H1 (cell line): Measurements from ENCODE around the gene CD99. TPM values are rescaled to one million over a fixed set of nuclear protein-coding genes. Genes with fewer than 3 reads are reported as not detected.

Experiments
- CTCF ChIA-PET: fragments of 300-600 bp; sonication (Branson Sonifier 250); formaldehyde crosslinking; loops from one replicate; lab custom pipeline; 2021; ENCODE audit not compliant: partially characterized antibody; lab: Charles Lee
- POLR2A ChIA-PET: fragments of 300-600 bp; sonication (Branson Sonifier 250); formaldehyde crosslinking; loops from one replicate; lab custom pipeline; 2021; ENCODE audit warnings: inconsistent platforms; ENCODE audit not compliant: partially characterized antibody; lab: Charles Lee
- DNase-seq, 2 experiments: peaks; one replicate each; pipeline versions ENCODE4 v3.0.0 to v3.0.0-alpha.2; 2010 to 2022; ENCODE audit warnings: low spot score in 2 of 2, low read depth in 1 of 2, mixed read lengths in 1 of 2
- FAIRE-seq: peaks from 2 replicates; lab custom pipeline; 2011; peaks lifted over from hg19 to GRCh38; lab: Jason Lieb, UNC
- H2AFZ ChIP-seq: 2 replicates; pipeline ENCODE4 v1.8.1; 2012; ENCODE audit warnings: low read length, inconsistent platforms
- H2AK5ac ChIP-seq: 2 replicates; pipeline ENCODE4 v1.6.1; 2013; ENCODE audit warnings: low read depth, low read length
- H2BK120ac ChIP-seq: replicated peaks from 2 replicates; pipeline ENCODE3; 2013; ENCODE audit warnings: low read depth, low read length, inconsistent platforms
- H2BK12ac ChIP-seq: 2 replicates; pipeline ENCODE4 v1.6.1; 2013; ENCODE audit warnings: low read depth, low read length
- H2BK15ac ChIP-seq: 2 replicates; pipeline ENCODE4 v1.6.1; 2013; ENCODE audit warnings: low read length
- H2BK20ac ChIP-seq: 2 replicates; pipeline ENCODE4 v1.6.1; 2013; ENCODE audit warnings: low read length
- H2BK5ac ChIP-seq: 2 replicates; pipeline ENCODE4 v1.6.1; 2013; ENCODE audit warnings: low read depth, low read length
- H3K14ac ChIP-seq: 2 replicates; pipeline ENCODE4 v1.6.1; 2013; ENCODE audit warnings: inconsistent platforms; ENCODE audit not compliant: insufficient read length
- H3K18ac ChIP-seq: 2 replicates; pipeline ENCODE4 v1.6.1; 2013; ENCODE audit warnings: low read length; ENCODE audit errors: extremely low read depth
- H3K23ac ChIP-seq: 2 replicates; pipeline ENCODE4 v1.6.1; 2013; ENCODE audit warnings: inconsistent platforms; ENCODE audit not compliant: insufficient read length
- H3K23me2 ChIP-seq: 2 replicates; pipeline ENCODE4 v1.6.1; 2013; ENCODE audit warnings: low read depth, low read length
- H3K27ac ChIP-seq: 2 replicates; pipeline ENCODE4 v1.6.1; 2011; ENCODE audit warnings: low read depth, low read length, inconsistent platforms
- H3K27me3 ChIP-seq, 4 experiments: replicated peaks in 1 of 4; 1 replicate in 1 of 4; 2 replicates in 3 of 4; pipeline versions ENCODE4 v1.6.1 to v1.8.1; 2011 to 2013; ENCODE audit warnings: low read length in 3 of 4, mild to moderate bottlenecking in 3 of 4, inconsistent platforms in 2 of 4, mixed read lengths in 2 of 4, moderate library complexity in 1 of 4; ENCODE audit not compliant: control insufficient read depth in 3 of 4, insufficient read depth in 3 of 4; ENCODE audit errors: extremely low read depth in 1 of 4
- H3K36me3 ChIP-seq, 4 experiments: 2 replicates each; pipeline versions ENCODE4 v1.6.1 to v1.8.1; 2011 to 2013; ENCODE audit warnings: mild to moderate bottlenecking in 4 of 4, low read length in 3 of 4, moderate library complexity in 2 of 4, control low read depth in 1 of 4, inconsistent platforms in 1 of 4; ENCODE audit not compliant: insufficient read depth in 4 of 4, control insufficient read depth in 2 of 4
- H3K4ac ChIP-seq: replicated peaks from 2 replicates; pipeline ENCODE3; 2013; ENCODE audit warnings: low read length, low read depth, mixed read lengths, inconsistent platforms; ENCODE audit not compliant: insufficient read length
- H3K4me1 ChIP-seq, 4 experiments: replicated peaks in 1 of 4; 1 replicate in 1 of 4; 2 replicates in 3 of 4; pipeline versions ENCODE4 v1.6.1 to v1.8.1; 2011 to 2013; ENCODE audit warnings: low read length in 3 of 4, inconsistent platforms in 2 of 4, mixed read lengths in 1 of 4; ENCODE audit not compliant: insufficient read depth in 4 of 4, control insufficient read depth in 3 of 4
- H3K4me2 ChIP-seq, 2 experiments: 2 replicates each; pipeline versions ENCODE4 v1.6.1 to v1.8.1; 2011 to 2013; ENCODE audit warnings: low read depth in 2 of 2, low read length in 2 of 2, control low read depth in 1 of 2, inconsistent platforms in 1 of 2, mild to moderate bottlenecking in 1 of 2; ENCODE audit not compliant: insufficient read depth in 1 of 2
- H3K4me3 ChIP-seq, 4 experiments: fragments of 200-600, 300-600 bp in 1 of 4; sonication (generic), shearing (Covaris generic), sonication (Bioruptor Twin) in 1 of 4; 2 replicates each; pipeline versions ENCODE4 v1.5.1 to v1.8.1; 2011 to 2016; ENCODE audit warnings: low read length in 4 of 4, low read depth in 3 of 4, control low read depth in 2 of 4, inconsistent platforms in 2 of 4, mild to moderate bottlenecking in 2 of 4, mixed read lengths in 1 of 4, moderate library complexity in 1 of 4; ENCODE audit not compliant: insufficient read depth in 2 of 4; ENCODE audit errors: extremely low read depth in 1 of 4
- H3K56ac ChIP-seq: replicated peaks from 2 replicates; pipeline ENCODE3; 2013; ENCODE audit warnings: low read depth, mild to moderate bottlenecking, mixed read lengths, low read length, inconsistent platforms; ENCODE audit not compliant: insufficient read length
- H3K79me1 ChIP-seq: 2 replicates; pipeline ENCODE4 v1.6.1; 2013; ENCODE audit warnings: low read depth, low read length, control low read depth
- H3K79me2 ChIP-seq, 2 experiments: 2 replicates each; pipeline versions ENCODE4 v1.6.1 to v1.8.1; 2012 to 2013; ENCODE audit warnings: low read length in 2 of 2, mild to moderate bottlenecking in 2 of 2, inconsistent platforms in 1 of 2; ENCODE audit not compliant: insufficient read depth in 2 of 2, control insufficient read depth in 1 of 2
- H3K9ac ChIP-seq, 4 experiments: replicated peaks in 1 of 4; 1 replicate in 1 of 4; 2 replicates in 3 of 4; pipeline versions ENCODE4 v1.6.1 to v1.8.1; 2011 to 2013; ENCODE audit warnings: low read depth in 3 of 4, low read length in 3 of 4, control low read depth in 2 of 4, mild to moderate bottlenecking in 2 of 4, moderate library complexity in 2 of 4, inconsistent platforms in 1 of 4; ENCODE audit errors: extremely low read depth in 1 of 4
- H3K9me3 ChIP-seq, 2 experiments: 2 replicates each; pipeline versions ENCODE4 v1.6.1 to v1.8.1; 2012 to 2013; ENCODE audit warnings: mild to moderate bottlenecking in 2 of 2, moderate library complexity in 2 of 2, control low read depth in 1 of 2, inconsistent platforms in 1 of 2, low read depth in 1 of 2, low read length in 1 of 2, mixed read lengths in 1 of 2; ENCODE audit not compliant: insufficient read depth in 2 of 2
- H4K20me1 ChIP-seq, 2 experiments: replicated peaks in 1 of 2; 2 replicates each; pipeline versions ENCODE3 to v1.8.1; 2011 to 2013; ENCODE audit warnings: inconsistent platforms in 2 of 2, low read length in 2 of 2, mild to moderate bottlenecking in 1 of 2; ENCODE audit not compliant: insufficient read depth in 2 of 2, control insufficient read depth in 1 of 2
- H4K5ac ChIP-seq: 2 replicates; pipeline ENCODE4 v1.6.1; 2013; ENCODE audit warnings: low read length, low read depth, mixed read lengths, inconsistent platforms; ENCODE audit not compliant: insufficient read length
- H4K8ac ChIP-seq: 2 replicates; pipeline ENCODE4 v1.8.0; 2013; ENCODE audit warnings: mild to moderate bottlenecking, moderate library complexity, low read length, inconsistent platforms; ENCODE audit not compliant: insufficient read depth; ENCODE audit errors: extremely low read depth
- H4K91ac ChIP-seq: replicated peaks from 2 replicates; pipeline ENCODE3; 2013; ENCODE audit warnings: low read length, mixed read lengths, inconsistent platforms; ENCODE audit not compliant: insufficient read length
- BCL11A ChIP-seq, 2 experiments: IDR thresholded peaks; one replicate each; pipeline ENCODE4 v1.6.1; 2011; ENCODE audit warnings: low read depth in 2 of 2, low read length in 2 of 2, mild to moderate bottlenecking in 2 of 2
- CBX8 ChIP-seq: fragments of 300-800, 300-1000 bp; sonication (generic); IDR thresholded peaks from 2 replicates; pipeline ENCODE4 v1.7.1; 2016; ENCODE audit warnings: low read depth, low read length, borderline replicate concordance
- CHD1 ChIP-seq: IDR thresholded peaks from 2 replicates; pipeline ENCODE4 v1.6.1; 2012; ENCODE audit warnings: low read depth, low read length, improper control_type of control experiment
- CREB1 ChIP-seq: IDR thresholded peaks from 2 replicates; pipeline ENCODE4 v1.6.1; 2012; ENCODE audit warnings: inconsistent platforms
- EP300 ChIP-seq, 2 experiments: IDR thresholded peaks; 1 replicate in 1 of 2; 2 replicates in 1 of 2; pipeline ENCODE4 v1.6.1; 2011 to 2012; ENCODE audit warnings: low read depth in 2 of 2, low read length in 2 of 2, mild to moderate bottlenecking in 2 of 2, borderline replicate concordance in 1 of 2, inconsistent platforms in 1 of 2, moderate library complexity in 1 of 2
- KDM1A ChIP-seq: fragments of 200-600, 300-600 bp; sonication (generic); IDR thresholded peaks from 2 replicates; pipeline ENCODE4 v1.7.1; 2016; ENCODE audit warnings: mild to moderate bottlenecking, low read length, borderline replicate concordance
- POLR2A ChIP-seq, 2 experiments: IDR thresholded peaks; 1 replicate in 1 of 2; 2 replicates in 1 of 2; pipeline ENCODE4 v1.6.1; 2011; ENCODE audit warnings: low read depth in 2 of 2, low read length in 2 of 2, mild to moderate bottlenecking in 2 of 2; ENCODE audit errors: control extremely low read depth in 1 of 2
- RAD21 ChIP-seq, 2 experiments: IDR thresholded peaks in 1 of 2; conservative IDR thresholded peaks in 1 of 2; 2 replicates each; pipeline ENCODE4 v1.6.1; 2011; ENCODE audit warnings: low read depth in 2 of 2, low read length in 2 of 2, improper control_type of control experiment in 1 of 2, inconsistent platforms in 1 of 2, mild to moderate bottlenecking in 1 of 2, moderate library complexity in 1 of 2
- RBBP5 ChIP-seq: IDR thresholded peaks from 2 replicates; pipeline ENCODE4 v1.7.1; 2012; ENCODE audit warnings: low read depth, mild to moderate bottlenecking, inconsistent platforms, low read length, moderate library complexity, borderline replicate concordance
- SP4 ChIP-seq: IDR thresholded peaks from 2 replicates; pipeline ENCODE4 v1.6.1; 2012; ENCODE audit warnings: low read length, inconsistent platforms
- TEAD4 ChIP-seq: IDR thresholded peaks from 2 replicates; pipeline ENCODE4 v1.6.1; 2012; ENCODE audit warnings: low read depth, low read length, inconsistent platforms, mixed read lengths
- WGBS, 2 experiments: shearing (Covaris generic) in 1 of 2; methylation state at CpG; one replicate each; pipeline versions ENCODE4 v1.1.6 to v1.1.7; 2013 to 2015; ENCODE audit warnings: low lambda C conversion rate in 2 of 2, mixed read lengths in 2 of 2, inconsistent platforms in 1 of 2, low coverage in 1 of 2, missing lambda C conversion rate in 1 of 2; ENCODE audit not compliant: insufficient replicate concordance in 2 of 2, insufficient coverage in 1 of 2, insufficient read length in 1 of 2; ENCODE audit errors: extremely low coverage in 1 of 2, missing lambda C conversion rate in 1 of 2; 5-methylcytosine and 5-hydroxymethylcytosine counted together
- polyA plus RNA-seq, 7 experiments: library from polyadenylated mRNA; depleted of rRNA in 3 of 7; stranded (reverse) in 5 of 7; unstranded in 2 of 7; fragments of >200 nt in 5 of 7; fragments of 200-250 nt in 2 of 7; gene quantifications; 1 replicate in 5 of 7; 2 replicates in 1 of 7; 4 replicates in 1 of 7; pipeline versions ENCODE4 v1.2.1 to v1.2.3, GENCODE V29; 2011 to 2013; ENCODE audit warnings: missing spikeins in 2 of 7, mixed read lengths in 2 of 7
- total RNA-seq: library from RNA; stranded (reverse); fragmentation: NEBNext Ultra II Directional; extraction: Animal tissue kit (Norgen Biotek cat#: 25700); gene quantifications from 2 replicates; pipeline ENCODE4 v1.2.1, GENCODE V29; 2021
- TF ChIP-seq, protein P1 (sequence below): IDR thresholded peaks from 2 replicates; pipeline ENCODE4 v1.6.1; 2012; ENCODE audit warnings: inconsistent platforms

Gene CD99
- total and polyA plus RNA-seq, 2 of the 8 experiments (the other 6 are each of a cell fraction or from before 2014, with no cell fraction given), result 30.1 to 47.8 TPM

DNA sequence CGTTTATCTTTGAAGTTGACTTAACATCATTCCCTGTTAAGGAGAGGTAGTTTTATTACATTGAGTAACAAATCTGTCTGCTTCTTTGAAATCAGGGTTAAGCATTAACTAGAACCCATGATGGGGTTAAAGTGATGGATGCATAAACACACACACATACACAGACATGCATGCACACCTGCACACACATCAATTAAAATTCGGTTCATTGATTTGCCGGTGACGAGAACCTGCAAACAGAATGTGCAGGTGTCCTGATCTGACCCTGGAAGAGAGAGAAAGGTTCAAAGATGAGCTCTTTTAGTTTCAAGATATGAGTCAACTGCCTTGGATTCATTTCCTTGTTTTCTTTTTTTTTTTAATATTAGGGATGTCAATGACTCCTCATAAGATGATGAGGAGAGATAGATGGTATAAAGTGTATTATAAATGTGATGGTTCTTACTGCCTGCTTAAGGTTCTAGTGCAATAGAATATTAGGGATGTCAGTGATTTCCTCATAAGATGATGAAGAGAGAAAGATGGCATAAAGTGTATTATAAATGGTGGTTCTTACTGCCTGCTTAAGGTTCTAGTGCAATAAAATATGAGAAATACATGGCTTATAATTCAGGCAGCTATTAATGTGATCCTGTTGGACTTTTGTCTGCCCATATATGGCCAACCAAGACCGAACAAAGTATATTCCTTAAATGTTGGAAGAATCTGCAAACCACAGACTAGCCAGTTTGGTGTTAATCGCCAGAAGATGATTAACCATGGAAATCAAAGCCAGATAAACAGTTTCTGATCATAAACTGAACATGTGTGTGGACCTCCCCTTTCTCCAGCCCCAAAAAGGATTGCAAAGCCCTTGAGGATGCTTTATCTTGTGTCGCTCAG, 14.1 kb upstream of the CD99 start:
- FAIRE-seq (no peak), DNase-seq (no peak)
- Histone ChIP-seq H3K9ac (no peak overlapping the region), H3K18ac (no peak overlapping the region), H3K27ac (no peak overlapping the region), H3K27me3 (no peaks in the 10 kb centered on the region), H3K79me2 (no peaks in the 10 kb centered on the region), H2BK12ac (no peak overlapping the region), H3K4me1 (no peaks in the 10 kb centered on the region; a peak in 1 of 7 replicates), H3K23ac (no peak overlapping the region), H3K36me3 (no peaks in the 10 kb centered on the region), H2BK120ac (no peak overlapping the region), H2BK15ac (no peak overlapping the region), H4K5ac (no peak overlapping the region), H2AK5ac (no peak overlapping the region), H4K20me1 (peaks cover 0 to 1% of the 10 kb centered on the region in 2 experiments), H2BK5ac (no peak overlapping the region), H3K9me3 (no peaks in the 10 kb centered on the region; a peak in 1 of 4 replicates), H3K14ac (no peak overlapping the region), H3K23me2 (peaks cover 5% of the 10 kb centered on the region; the same call in 1 of the 2 replicates), H3K79me1 (no peaks in the 10 kb centered on the region), H3K4ac (no peak overlapping the region), H3K4me3 (no peak overlapping the region), H2AFZ (no peak overlapping the region), H3K4me2 (no peak overlapping the region), H4K91ac (no peak overlapping the region), H4K8ac (no peak overlapping the region), H3K56ac (no peak overlapping the region), H2BK20ac (no peak overlapping the region)
- POLR2A ChIA-PET, result no interaction called here
- CTCF ChIA-PET, result no interaction called here
- WGBS, 2 experiments, result 91% methylated on average over 7 of the region's 7 CpGs; no CpG with 5 or more reads in 1 of the 2 experiments
- TF ChIP-seq TEAD4, result no peak
- TF ChIP-seq RBBP5, result no peak
- TF ChIP-seq, protein P1, sequence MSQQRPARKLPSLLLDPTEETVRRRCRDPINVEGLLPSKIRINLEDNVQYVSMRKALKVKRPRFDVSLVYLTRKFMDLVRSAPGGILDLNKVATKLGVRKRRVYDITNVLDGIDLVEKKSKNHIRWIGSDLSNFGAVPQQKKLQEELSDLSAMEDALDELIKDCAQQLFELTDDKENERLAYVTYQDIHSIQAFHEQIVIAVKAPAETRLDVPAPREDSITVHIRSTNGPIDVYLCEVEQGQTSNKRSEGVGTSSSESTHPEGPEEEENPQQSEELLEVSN, result no peak
- TF ChIP-seq POLR2A (IDR thresholded peaks at IDR 0.05; ENCODE audit: control extremely low read depth in 1 of 2, low read depth in 2 of 2, low read length in 2 of 2), result no peak
- no peak for TF ChIP-seq CREB1
- no peak for TF ChIP-seq BCL11A (IDR thresholded peaks at IDR 0.05; ENCODE audit: low read depth in 2 of 2, low read length in 2 of 2)
- no peak for TF ChIP-seq KDM1A
- no peak for TF ChIP-seq EP300 (IDR thresholded peaks at IDR 0.05; ENCODE audit: borderline replicate concordance in 1 of 2, low read depth in 2 of 2, low read length in 2 of 2)
- no peak for TF ChIP-seq CHD1
- no peak for TF ChIP-seq RAD21 (IDR thresholded peaks at IDR 0.05 in 1 of 2, conservative IDR thresholded peaks at IDR 0.05 in 1 of 2; ENCODE audit: low read depth in 2 of 2, low read length in 2 of 2)
- no peak for TF ChIP-seq CBX8
- no peak for TF ChIP-seq SP4
